GM04503 (cell line): ENCODE results near the gene INO80B.
"Not testable (repeated sequence)": the region's sequence is repeated elsewhere in the genome, so short reads cannot be mapped to it uniquely, and the experiment has no call there.

Source experiments
- DNase-seq: peaks from one replicate; pipeline ENCODE4 v3.0.0-alpha.2; 2012; ENCODE audit warnings: low read depth

INO80B gene

DNA sequence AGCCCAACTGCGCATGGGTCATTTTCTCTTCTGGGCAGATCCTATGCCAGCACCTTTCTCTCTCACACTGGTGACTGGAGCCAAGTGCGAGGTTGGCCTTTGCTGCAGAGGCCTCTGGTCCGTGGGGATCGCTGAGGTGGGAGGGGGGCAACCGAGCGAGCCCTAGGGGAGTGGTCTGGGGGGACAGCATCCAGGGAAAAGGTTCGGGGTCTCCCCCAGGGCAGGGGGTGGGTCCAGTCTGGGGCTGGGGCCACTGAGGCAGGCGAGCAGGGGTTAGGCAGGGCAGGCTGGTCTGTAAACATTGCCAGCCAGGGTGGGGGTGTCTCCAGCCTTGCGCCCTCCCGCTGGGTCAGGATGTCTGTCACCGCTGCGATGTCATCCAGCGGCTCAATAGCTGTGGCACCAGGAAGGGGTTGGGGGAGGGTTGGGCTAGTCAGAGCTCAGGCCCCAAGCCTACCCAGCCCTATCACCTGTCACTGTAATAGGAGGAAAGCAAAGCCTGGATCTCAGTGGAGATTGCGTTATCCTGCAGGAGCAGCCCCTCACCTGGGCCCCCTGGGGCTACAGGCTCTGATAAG, 28.6 kb upstream of the INO80B start:
- no peak for DNase-seq

DNA sequence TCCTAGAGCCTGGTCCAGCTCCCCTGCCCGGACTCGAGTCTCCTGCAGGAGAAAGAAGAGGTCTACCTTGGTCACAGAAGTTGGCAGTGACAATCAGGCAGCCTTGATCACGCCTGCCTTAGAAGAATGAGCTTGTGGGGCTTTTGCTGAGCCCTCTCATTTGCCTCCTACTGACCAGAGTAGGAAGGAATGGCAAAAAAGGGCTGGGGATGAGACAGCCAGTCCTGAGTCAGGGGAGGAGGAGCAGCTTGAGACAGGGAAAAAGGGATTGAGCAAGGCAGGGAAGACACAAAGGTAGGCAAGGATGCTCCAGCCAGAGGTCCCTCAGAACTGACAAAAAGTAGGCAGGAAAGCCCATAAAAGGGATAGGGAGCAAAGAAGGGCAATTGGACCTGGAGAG, 27.3 kb upstream of the INO80B start:
- no peak for DNase-seq

GRCh38 chr2:74428675-74429074, 26.2 kb upstream of the INO80B start:
- no peak for DNase-seq

GRCh38 chr2:74429487-74430451, 25.1 kb upstream of the INO80B start:
- no peak for DNase-seq

GRCh38 chr2:74430502-74430901, 24.4 kb upstream of the INO80B start:
- no peak for DNase-seq

GRCh38 chr2:74436111-74436805, 18.6 kb upstream of the INO80B start:
- no peak for DNase-seq

DNA sequence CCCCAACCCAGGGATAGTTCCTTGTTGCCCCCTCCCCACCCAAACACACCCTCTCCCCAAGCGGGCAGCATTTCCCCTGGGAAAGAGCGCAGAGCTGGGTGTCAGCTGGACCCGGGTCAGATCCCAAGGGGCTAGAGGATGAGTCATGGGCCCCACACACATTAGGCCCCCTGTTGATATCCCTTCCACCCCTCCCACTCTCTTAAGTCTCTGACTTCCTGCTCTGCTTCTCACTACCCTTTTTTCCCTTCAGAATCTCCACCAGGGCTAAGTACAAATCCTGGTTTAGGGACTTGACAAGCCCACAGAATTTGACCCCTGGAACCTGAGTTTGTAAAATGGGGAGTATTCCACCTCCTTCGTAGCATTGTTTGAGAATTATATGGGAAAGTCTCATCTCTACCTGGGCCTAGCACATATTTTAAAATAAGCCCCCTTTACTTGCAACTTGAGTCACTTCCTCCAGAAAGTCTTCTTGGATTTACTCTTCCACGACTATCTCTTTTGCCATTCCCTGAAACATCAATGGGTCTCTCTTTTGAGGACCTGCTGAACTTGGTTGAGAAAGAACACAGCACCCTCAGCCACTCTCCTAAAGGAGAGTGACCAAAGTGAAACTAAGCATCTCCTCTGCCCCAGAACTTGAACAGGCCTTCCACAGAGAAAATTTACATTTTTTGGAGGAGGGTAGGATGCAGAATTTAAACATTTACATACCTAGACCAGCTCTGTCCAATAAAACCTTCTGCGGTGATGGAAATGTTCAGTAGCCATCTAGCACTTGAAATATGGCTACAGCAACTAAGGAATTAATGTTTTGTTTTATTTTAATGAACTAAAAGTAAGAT, 17.8 kb upstream of the INO80B start:
- DNase-seq: no peak

GRCh38 chr2:74438248-74438647, 16.6 kb upstream of the INO80B start:
- no peak for DNase-seq

DNA sequence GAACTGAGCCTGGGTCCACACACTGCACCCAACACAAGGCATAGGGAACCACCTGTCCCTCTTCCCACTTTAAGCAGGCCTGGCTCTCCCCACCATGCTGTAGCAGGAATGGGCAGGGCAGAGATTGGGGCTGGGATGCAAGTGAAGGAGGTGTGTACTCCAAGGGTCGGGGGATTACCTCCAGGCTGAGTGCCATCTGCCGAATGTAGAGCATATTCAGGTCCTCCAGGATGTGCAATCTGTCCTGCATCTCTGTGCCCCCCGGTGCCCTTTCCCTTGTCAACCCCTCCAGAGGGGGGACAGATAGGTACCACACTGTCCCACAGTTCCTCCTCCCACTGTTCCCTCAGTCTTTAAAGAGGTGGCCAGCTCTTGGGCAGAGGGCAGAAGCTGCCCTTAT, 15.5 kb upstream of the INO80B start:
- no peak for DNase-seq

DNA sequence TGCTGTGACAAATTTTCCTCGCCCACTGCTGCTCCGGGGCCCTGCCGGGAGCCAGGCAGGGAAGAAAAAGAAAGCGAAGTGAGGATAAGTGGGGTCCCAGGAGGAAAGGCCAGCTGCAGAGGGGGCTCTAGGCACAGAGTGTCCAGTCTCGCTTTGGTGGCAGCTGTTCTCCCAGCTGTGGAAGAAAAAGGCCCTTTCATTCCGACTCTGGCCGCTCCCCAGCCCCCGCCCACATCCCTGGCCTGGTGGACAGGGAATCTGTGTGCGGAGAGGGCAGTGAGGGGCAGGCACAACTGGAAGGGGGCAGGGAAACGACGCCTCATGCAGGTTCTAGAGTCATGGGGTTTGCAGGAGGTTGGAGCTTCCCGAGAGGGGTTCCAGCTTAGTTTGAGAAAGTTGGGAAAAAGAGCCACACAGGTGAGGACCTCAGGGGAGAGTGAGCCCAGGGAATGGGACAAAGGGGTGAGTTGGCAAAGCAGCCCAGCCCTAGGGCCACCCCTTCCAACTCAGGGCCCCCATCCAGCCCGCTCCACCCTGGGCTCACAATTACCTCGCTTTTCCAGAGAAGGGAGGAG, 15.0 kb upstream of the INO80B start:
- no peak for DNase-seq

DNA sequence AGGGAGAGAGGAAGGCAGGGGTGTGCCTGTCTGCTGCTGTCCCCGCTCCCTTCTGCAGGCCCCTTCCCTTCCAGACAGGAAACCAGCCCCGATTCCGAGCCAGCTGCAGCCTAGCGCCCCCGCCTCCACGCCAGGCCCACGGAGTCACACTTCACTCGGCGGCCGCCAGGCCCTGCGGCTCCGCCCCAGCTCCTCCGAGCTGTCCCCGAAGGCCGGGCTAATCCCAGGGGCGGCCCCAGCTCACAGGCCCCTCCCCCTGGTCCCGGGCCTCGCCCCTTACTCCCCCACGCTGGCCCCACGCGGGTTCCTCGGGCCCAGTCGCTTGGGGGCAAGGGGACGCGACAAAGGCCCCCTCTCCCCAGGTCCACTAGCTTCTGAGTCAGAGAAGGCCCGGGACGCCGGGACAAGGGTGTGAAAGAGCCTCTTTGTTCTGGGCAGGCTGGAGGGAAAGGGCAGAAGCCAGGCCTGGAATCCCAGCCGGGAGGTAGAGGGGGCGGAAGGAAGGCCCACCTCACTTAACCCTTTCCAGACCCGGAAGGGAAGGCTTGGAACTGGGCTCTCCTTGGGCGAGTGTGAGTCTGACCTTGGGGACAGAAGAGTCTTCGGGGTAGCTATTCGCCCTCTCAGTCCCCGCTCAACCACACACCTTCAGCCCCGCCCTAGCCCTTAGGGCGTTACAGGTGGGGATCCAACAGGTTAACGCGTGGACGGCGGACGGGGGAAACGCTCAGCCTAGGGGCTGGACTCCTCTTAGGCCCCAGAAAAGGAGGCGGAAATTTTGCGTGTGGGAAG, 14.3 kb upstream of the INO80B start:
- DNase-seq: peak; percentile 34

- DNase-seq: no peak
Measured at GRCh38 chr2:74441170-74441689, 13.7 kb upstream of the INO80B start.

- DNase-seq: no peak
Measured at GRCh38 chr2:74441690-74442482, 13.0 kb upstream of the INO80B start, which contains the start of gene RTKN. Gene RTKN (minus strand): TSS chr2:74441937. CDS start chr2:74441816, 121 bp downstream.

DNA sequence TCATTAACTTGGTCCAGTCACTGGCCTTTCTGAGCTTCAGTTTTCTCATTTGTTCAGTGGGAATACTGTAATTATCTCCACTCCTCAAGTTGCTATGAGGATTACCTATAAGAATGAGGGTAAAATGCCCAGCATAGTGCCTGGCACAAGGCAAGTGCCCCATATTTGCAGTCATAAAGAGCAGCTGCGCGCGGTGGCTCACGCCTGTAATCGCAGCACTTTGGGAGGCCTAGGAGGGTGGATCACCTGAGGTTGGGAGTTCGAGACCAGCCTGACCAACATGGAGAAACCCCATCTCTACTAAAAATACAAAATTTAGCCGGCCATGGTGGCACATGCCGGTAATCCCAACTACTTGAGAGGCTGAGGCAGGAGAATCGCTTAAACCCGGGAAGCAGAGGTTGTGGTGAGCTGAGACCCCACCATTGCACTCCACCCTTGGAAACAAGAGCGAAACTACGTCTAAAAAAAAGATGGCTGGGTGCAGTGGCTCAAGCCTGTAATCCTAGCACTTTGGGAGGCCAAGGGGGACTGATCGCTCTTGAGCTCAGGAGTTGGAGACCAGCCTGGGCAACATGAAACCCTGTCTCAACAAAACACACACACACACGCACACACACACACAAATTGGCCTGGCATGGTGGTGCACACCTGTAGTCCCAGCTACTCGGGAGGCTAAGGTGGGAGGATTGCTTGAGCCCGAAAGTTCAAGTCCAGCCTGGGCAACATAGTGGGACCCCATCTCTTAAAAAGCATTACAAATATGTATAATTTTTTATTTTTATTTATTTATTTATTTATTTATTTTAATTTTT, 12.2 kb upstream of the INO80B start:
- DNase-seq: not testable (repeated sequence)

DNA sequence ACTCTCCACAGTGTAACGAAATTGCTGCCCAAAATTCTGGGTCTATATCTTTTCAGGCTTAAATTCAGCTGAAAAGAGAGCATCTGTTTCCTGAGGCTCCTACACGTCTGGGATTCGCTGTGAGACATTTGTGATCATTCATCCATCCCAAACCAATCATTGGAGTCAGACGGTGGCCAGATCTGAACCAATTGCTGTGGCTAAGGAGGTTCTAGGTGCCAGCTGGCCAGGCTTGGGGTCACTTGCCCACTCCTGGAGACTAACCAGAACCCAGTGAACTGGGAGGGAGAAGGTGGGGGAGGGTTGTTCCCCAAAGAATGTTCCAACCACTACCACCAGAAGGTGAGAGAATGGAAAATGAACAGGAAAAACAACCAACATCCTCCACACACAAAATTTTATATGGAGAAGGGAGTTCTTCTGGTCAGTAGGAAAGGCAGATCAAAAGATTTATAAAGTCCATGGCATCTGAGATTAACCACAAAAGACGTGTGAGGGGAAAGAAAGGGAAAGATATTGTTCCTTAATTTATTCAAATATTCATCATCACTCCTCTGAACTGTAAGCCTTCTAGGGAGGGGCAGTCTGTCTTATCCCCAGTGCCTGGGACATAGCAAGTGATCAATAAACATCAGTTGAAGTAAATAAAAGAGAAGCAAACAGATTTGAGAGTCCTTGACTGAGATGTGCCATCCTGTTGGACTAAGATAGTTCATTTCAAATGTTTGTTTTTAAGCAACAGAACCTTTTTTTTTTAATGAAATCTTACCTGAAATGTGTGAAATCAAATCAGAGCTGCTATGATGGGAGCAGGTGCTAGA, 10.2 kb upstream of the INO80B start:
- no peak for DNase-seq

GRCh38 chr2:74447230-74447999, 7.5 kb upstream of the INO80B start:
- DNase-seq: no peak

- no peak for DNase-seq
Measured at GRCh38 chr2:74448771-74449170, 6.1 kb upstream of the INO80B start.
